Measurements from ENCODE around the gene ASCC2. TPM values are rescaled to one million over a fixed set of nuclear protein-coding genes. Genes with fewer than 3 reads are reported as not detected.
A peak's percentile ranks its signal among the peaks of the same experiment; 100 is the strongest.

The ASCC2 gene
- total RNA-seq, 1 donor from 2014 or later, result 23.0 TPM

- DNase-seq (ENCODE audit: low read depth in 2 of 2), result no peak
Observed at GRCh38 chr22:29786031-29786430, 52.0 kb downstream of the ASCC2 start.

- DNase-seq (ENCODE audit: low read depth in 2 of 2), result no peak
Observed at GRCh38 chr22:29784451-29785361, 53.4 kb downstream of the ASCC2 start.

- DNase-seq (ENCODE audit: low read depth in 2 of 2), result no peak
Observed at GRCh38 chr22:29782061-29782845, 55.8 kb downstream of the ASCC2 start.

- peak in 1 of 2 donors; percentile 36 for DNase-seq (ENCODE audit: low read depth in 2 of 2)
Observed at GRCh38 chr22:29780748-29781676, 57.1 kb downstream of the ASCC2 start.

GRCh38 chr22:29780220-29780619 lies 57.9 kb downstream of the ASCC2 start:
- no peak for DNase-seq (ENCODE audit: low read depth in 2 of 2)

- DNase-seq (ENCODE audit: low read depth in 2 of 2), result no peak
Observed at GRCh38 chr22:29773233-29773632, 64.8 kb downstream of the ASCC2 start.

- DNase-seq (ENCODE audit: low read depth in 2 of 2), result peak; percentile 54 to 59
Observed at GRCh38 chr22:29772170-29772641, 65.9 kb downstream of the ASCC2 start.

- no peak for DNase-seq (ENCODE audit: low read depth in 2 of 2)
Observed at GRCh38 chr22:29769723-29770321, 68.3 kb downstream of the ASCC2 start.

- peak in 1 of 2 donors; percentile 12 for DNase-seq (ENCODE audit: low read depth in 2 of 2)
Observed at GRCh38 chr22:29768052-29768693, 69.9 kb downstream of the ASCC2 start.

GRCh38 chr22:29767171-29768051 lies 70.7 kb downstream of the ASCC2 start, which contains the start of gene UQCR10:
UQCR10 (plus strand) TSS chr22:29767369; CDS start chr22:29767399, 30 bp downstream.
- peak; percentile 93 to 94 for DNase-seq (ENCODE audit: low read depth in 2 of 2)

GRCh38 chr22:29766632-29767170 lies 71.4 kb downstream of the ASCC2 start, which contains the start of gene ZMAT5:
ZMAT5 (minus strand) TSS chr22:29767007; CDS start chr22:29748544, 18,463 bp downstream.
- peak; percentile 96 for DNase-seq (ENCODE audit: low read depth in 2 of 2)

- peak in 1 of 2 donors; percentile 23 for DNase-seq (ENCODE audit: low read depth in 2 of 2)
Observed at GRCh38 chr22:29765905-29766631, 72.0 kb downstream of the ASCC2 start.

- DNase-seq (ENCODE audit: low read depth in 2 of 2), result no peak
Observed at GRCh38 chr22:29762263-29762662, 75.8 kb downstream of the ASCC2 start.

- DNase-seq (ENCODE audit: low read depth in 2 of 2), result no peak
Observed at GRCh38 chr22:29758959-29759358, 79.1 kb downstream of the ASCC2 start.

- no peak for DNase-seq (ENCODE audit: low read depth in 2 of 2)
Observed at GRCh38 chr22:29758068-29758622, 79.9 kb downstream of the ASCC2 start.

GRCh38 chr22:29757096-29757495 lies 81.0 kb downstream of the ASCC2 start:
- no peak for DNase-seq (ENCODE audit: low read depth in 2 of 2)

- no peak for DNase-seq (ENCODE audit: low read depth in 2 of 2)
Observed at GRCh38 chr22:29756341-29756740, 81.7 kb downstream of the ASCC2 start.

GRCh38 chr22:29755889-29756288 lies 82.2 kb downstream of the ASCC2 start:
- DNase-seq (ENCODE audit: low read depth in 2 of 2), result no peak

Measured in lung microvascular endothelial cell (primary cell).